Lower leg skin (tissue), 3 donors: ENCODE measurements around the gene DAPP1.

Experiments used
- CTCF ChIP-seq, 3 donors: fragments of 450-650 bp; IDR thresholded peaks; one replicate each; pipeline ENCODE4 v1.5.1; 2016; ENCODE audit warnings: antibody characterized with exemption in 3 of 3, mild to moderate bottlenecking in 3 of 3, moderate library complexity in 2 of 3
- POLR2A ChIP-seq, 2 donors: fragments of 450-650 bp; IDR thresholded peaks; one replicate each; pipeline ENCODE4 v1.6.1; 2016 to 2017; ENCODE audit warnings: antibody characterized with exemption in 2 of 2, mild to moderate bottlenecking in 1 of 2, moderate library complexity in 1 of 2

DNA sequence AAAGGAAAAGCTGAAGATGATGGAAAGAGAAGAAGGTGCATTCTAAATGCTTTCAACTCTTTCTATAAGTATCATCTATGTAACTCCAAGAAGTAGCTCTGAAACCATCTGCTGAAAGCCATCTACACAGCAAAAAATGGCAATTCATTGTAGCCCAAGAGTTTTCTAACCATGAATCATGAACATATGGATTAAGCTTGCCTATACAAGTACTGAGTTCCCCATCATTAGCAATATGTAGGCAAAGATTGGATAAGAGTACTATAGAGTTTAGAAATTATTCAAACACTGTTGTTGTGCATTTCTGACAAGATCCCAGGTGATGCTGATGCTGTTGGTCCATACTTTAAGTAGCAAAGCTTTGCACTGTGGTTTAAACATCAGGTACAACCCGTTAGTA is 11.2 kb downstream of the DAPP1 start:
- TF ChIP-seq POLR2A (IDR thresholded peaks at IDR 0.05) = no peak
- no peak for TF ChIP-seq CTCF (IDR thresholded peaks at IDR 0.05)
